Melanocyte of skin (primary cell): ENCODE data around the gene THOC3. TPM values are rescaled to one million over a fixed set of nuclear protein-coding genes. Genes with fewer than 3 reads are reported as not detected.

Experiments used
- total RNA-seq, 2 donors: library from RNA; depleted of rRNA; stranded (reverse); fragments of >200 nt; gene quantifications; 2 replicates each; pipeline ENCODE4 v1.2.3, GENCODE V29; 2012

THOC3 gene, protein sequence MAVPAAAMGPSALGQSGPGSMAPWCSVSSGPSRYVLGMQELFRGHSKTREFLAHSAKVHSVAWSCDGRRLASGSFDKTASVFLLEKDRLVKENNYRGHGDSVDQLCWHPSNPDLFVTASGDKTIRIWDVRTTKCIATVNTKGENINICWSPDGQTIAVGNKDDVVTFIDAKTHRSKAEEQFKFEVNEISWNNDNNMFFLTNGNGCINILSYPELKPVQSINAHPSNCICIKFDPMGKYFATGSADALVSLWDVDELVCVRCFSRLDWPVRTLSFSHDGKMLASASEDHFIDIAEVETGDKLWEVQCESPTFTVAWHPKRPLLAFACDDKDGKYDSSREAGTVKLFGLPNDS
- total RNA-seq = 10 to 100 TPM; 33.4 to 44.0 TPM

DNA sequence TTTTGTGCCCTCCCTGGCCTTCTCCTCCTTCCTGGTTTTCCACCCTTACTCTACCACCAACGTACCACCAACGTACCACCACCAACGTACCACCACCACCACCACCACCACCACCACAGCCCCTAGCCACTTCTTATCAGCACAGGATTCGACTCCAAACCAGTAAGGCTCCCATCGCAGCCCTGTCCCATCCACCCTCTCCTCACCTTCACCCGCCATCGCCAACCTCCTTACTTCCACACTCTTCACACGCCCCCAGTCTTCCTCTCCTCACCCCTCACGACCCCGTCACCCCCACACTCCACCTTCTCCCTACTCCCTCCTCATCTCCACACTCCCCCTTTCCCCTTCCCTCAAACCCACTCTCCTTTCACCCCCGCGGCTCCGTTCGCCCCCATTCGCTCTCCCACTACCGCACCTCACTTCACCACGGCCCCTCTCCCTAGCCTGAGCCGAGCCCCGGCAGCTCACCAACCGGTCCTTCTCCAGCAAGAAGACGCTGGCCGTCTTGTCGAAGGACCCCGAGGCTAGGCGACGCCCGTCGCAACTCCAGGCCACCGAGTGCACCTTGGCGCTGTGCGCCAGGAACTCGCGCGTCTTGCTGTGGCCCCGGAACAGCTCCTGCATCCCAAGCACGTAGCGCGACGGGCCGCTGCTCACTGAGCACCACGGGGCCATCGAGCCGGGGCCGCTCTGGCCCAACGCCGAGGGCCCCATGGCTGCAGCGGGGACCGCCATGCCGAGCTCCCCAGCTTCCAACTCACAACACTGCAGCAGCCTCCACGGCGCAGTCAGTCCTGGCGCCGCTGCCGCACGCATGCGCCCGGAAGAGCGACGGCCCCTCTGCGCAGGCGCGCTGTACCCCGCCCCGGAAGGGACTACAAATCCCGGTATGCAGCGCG is at the start of gene THOC3:
Gene THOC3, minus strand, starts transcription at position 845 of the 902 bp plus-strand sequence. Its CDS starts 107 bp downstream, at position 738.

Other genes with a start within 250 kb of the THOC3 start
- not detected for gene CPLX2, start 96.7 kb downstream of the THOC3 start, total RNA-seq